HepG2 (cell line): Measurements from ENCODE around the gene ODR4. TPM values are rescaled to one million over a fixed set of nuclear protein-coding genes. Genes with fewer than 3 reads are reported as not detected.

Experiments
- ATAC-seq: fragments of 200-7000 bp; cut with Tn5 transposase; 3 replicates; pipeline ENCODE4 v1.9.1; 2020; ENCODE audit warnings: mild to moderate bottlenecking, moderate library complexity
- BruUV-seq: library from RNA; stranded (reverse); fragments of 400-500 nt; replicated peaks from 2 replicates; lab custom pipeline; 2021; lab: Mats Ljungman, UMichigan
- CTCF ChIA-PET: fragments of 300-600 bp; formaldehyde crosslinking; extraction: SDS; loops from one replicate; lab custom pipeline; 2021; ENCODE audit warnings: low total read pairs, inconsistent platforms, low intra/inter-chr PET ratio; lab: Yijun Ruan, JAX
- POLR2A ChIA-PET: fragments of 350-600 bp; sonication (Branson Sonifier 250); formaldehyde crosslinking; loops from one replicate; lab custom pipeline; 2020; ENCODE audit warnings: antibody characterized with exemption, inconsistent platforms; lab: Yijun Ruan, JAX
- DNase-seq: peaks from one replicate; pipeline ENCODE4 v3.0.0-alpha.2; 2015; ENCODE audit warnings: low spot score
- FAIRE-seq: peaks from 3 replicates; lab custom pipeline; 2011; peaks lifted over from hg19 to GRCh38; lab: Jason Lieb, UNC
- H2AFZ ChIP-seq: one replicate; pipeline ENCODE4 v1.6.1; 2011; ENCODE audit warnings: low read length, inconsistent platforms
- H3K27ac ChIP-seq: fragments of 300-600 bp; 3 replicates; pipeline ENCODE4 v1.8.0; 2011; ENCODE audit warnings: mixed run types, mild to moderate bottlenecking, mixed read lengths, low read length, inconsistent platforms; ENCODE audit not compliant: insufficient read depth; ENCODE audit errors: extremely low read length
- H3K27me3 ChIP-seq, 2 experiments: fragments of 200-600 bp in 1 of 2; 2 replicates in 1 of 2; 3 replicates in 1 of 2; pipeline versions ENCODE4 v1.6.0 to v1.8.0; 2011; ENCODE audit warnings: low read length in 2 of 2, mild to moderate bottlenecking in 2 of 2, moderate library complexity in 2 of 2, inconsistent platforms in 1 of 2; ENCODE audit not compliant: insufficient read depth in 2 of 2, control insufficient read depth in 1 of 2
- H3K36me3 ChIP-seq, 2 experiments: fragments of 200-600 bp in 1 of 2; replicated peaks in 1 of 2; 2 replicates in 1 of 2; 3 replicates in 1 of 2; pipeline versions ENCODE4 v1.5.1 to v1.8.0; 2011; ENCODE audit warnings: low read length in 2 of 2, inconsistent platforms in 1 of 2; ENCODE audit not compliant: insufficient read depth in 2 of 2, control insufficient read depth in 1 of 2
- H3K4me1 ChIP-seq: 2 replicates; pipeline ENCODE4 v1.5.1; 2012; ENCODE audit warnings: low read length, inconsistent platforms; ENCODE audit not compliant: insufficient read depth
- H3K4me2 ChIP-seq: 2 replicates; pipeline ENCODE4 v1.6.0; 2011; ENCODE audit warnings: low read depth, low read length, inconsistent platforms
- H3K4me3 ChIP-seq, 3 experiments: fragments of 200-600 bp in 1 of 3; sonication (generic), shearing (Covaris generic) in 1 of 3; replicated peaks in 1 of 3; 2 replicates each; pipeline ENCODE4 v1.5.1; 2011 to 2016; ENCODE audit warnings: low read length in 3 of 3, inconsistent platforms in 2 of 3, low read depth in 2 of 3, mild to moderate bottlenecking in 2 of 3, control low read depth in 1 of 3, mixed read lengths in 1 of 3; ENCODE audit not compliant: insufficient read depth in 1 of 3
- H3K79me2 ChIP-seq: one replicate; pipeline ENCODE4 v1.6.1; 2011; ENCODE audit warnings: low read length, inconsistent platforms; ENCODE audit not compliant: insufficient read depth
- H3K9ac ChIP-seq: 2 replicates; pipeline ENCODE4 v1.6.0; 2011; ENCODE audit warnings: mild to moderate bottlenecking, low read depth, low read length, inconsistent platforms; ENCODE audit not compliant: insufficient read depth
- H3K9me3 ChIP-seq: 2 replicates; pipeline ENCODE4 v1.5.1; 2012; ENCODE audit warnings: mild to moderate bottlenecking, low read length
- H4K20me1 ChIP-seq: 2 replicates; pipeline ENCODE4 v1.6.0; 2011; ENCODE audit warnings: inconsistent platforms, mild to moderate bottlenecking, low read length, moderate library complexity; ENCODE audit not compliant: insufficient read depth
- CCDC6 ChIP-seq: sonication (generic); formaldehyde crosslinking; IDR thresholded peaks from 2 replicates; pipeline ENCODE4 v1.8.1; 2022; ENCODE audit warnings: mild to moderate bottlenecking, missing genetic modification reagents, moderate library complexity
- EZH2 ChIP-seq: conservative IDR thresholded peaks from 2 replicates; pipeline ENCODE4 v1.6.1; 2012; ENCODE audit warnings: mild to moderate bottlenecking, low read depth, low read length, moderate library complexity
- HDAC2 ChIP-seq: sonication (generic); formaldehyde crosslinking; IDR thresholded peaks from 2 replicates; pipeline ENCODE4 v1.4.0; 2020; ENCODE audit warnings: missing genetic modification reagents
- KAT2B ChIP-seq: fragments of 150-350 bp; IDR thresholded peaks from 2 replicates; pipeline ENCODE4 v1.6.1; 2014; ENCODE audit warnings: low read depth, low read length, borderline replicate concordance
- KDM5A ChIP-seq: fragments of 200-600 bp; sonication (generic); IDR thresholded peaks from 2 replicates; pipeline ENCODE4 v1.7.0; 2018; ENCODE audit warnings: antibody characterized with exemption, mild to moderate bottlenecking, low read length, borderline replicate concordance
- RFX5 ChIP-seq: IDR thresholded peaks from 2 replicates; pipeline ENCODE4 v1.6.1; 2011; ENCODE audit warnings: low read depth, low read length, improper control_type of control experiment
- SATB2 ChIP-seq: sonication (generic); formaldehyde crosslinking; IDR thresholded peaks from 2 replicates; pipeline ENCODE4 v1.5.0; 2020; ENCODE audit warnings: missing genetic modification reagents
- YY1 ChIP-seq: IDR thresholded peaks from 2 replicates; pipeline ENCODE4 v1.6.1; 2011; ENCODE audit warnings: low read length, low read depth, moderate library complexity, mild to moderate bottlenecking; ENCODE audit not compliant: insufficient read depth, insufficient replicate concordance
- ZNF720 ChIP-seq: sonication (generic); formaldehyde crosslinking; IDR thresholded peaks from 2 replicates; pipeline ENCODE4 v1.4.0; 2020; ENCODE audit warnings: missing genetic modification reagents
- WGBS: methylation state at CpG from one replicate; pipeline ENCODE4 v1.1.6; 2017; ENCODE audit warnings: low lambda C conversion rate; 5-methylcytosine and 5-hydroxymethylcytosine counted together
- in situ Hi-C: cut with HindIII; loops from 2 replicates; pipeline ENCODE4 v1.10.0; 2017; ENCODE audit warnings: low pct_unique_long_range_greater_than_20kb; ENCODE audit not compliant: extremely low pct_ligation_motif_present
- intact Hi-C: fragments of 100-400 bp; cut with micrococcal nuclease; formaldehyde crosslinking; loops from one replicate; pipeline ENCODE4 v1.10.0; 2022; ENCODE audit not compliant: unreplicated experiment
- polyA plus RNA-seq, 8 experiments: library from polyadenylated mRNA; depleted of rRNA in 3 of 8; stranded (reverse) in 7 of 8; unstranded in 1 of 8; fragments of >200 nt; fragmentation: Illumina TruSeq in 4 of 8; extraction: Trizol in 4 of 8; gene quantifications; 2 replicates each; pipeline versions ENCODE4 v1.2.1 to v1.2.3, GENCODE V29; 2011 to 2016; ENCODE audit warnings: low read depth in 4 of 8, missing spikeins in 1 of 8, mixed read lengths in 1 of 8; ENCODE audit not compliant: insufficient read depth in 1 of 8
- total RNA-seq, 5 experiments: library from RNA; depleted of rRNA; stranded (reverse); fragments of >200 nt; fragmentation: Illumina TruSeq; extraction: Trizol; gene quantifications; 2 replicates each; pipeline ENCODE4 v1.2.3, GENCODE V29; 2016; ENCODE audit warnings: low read depth in 1 of 5
- TF ChIP-seq, protein P1 (sequence below): sonication (generic); formaldehyde crosslinking; conservative IDR thresholded peaks from 2 replicates; pipeline ENCODE4 v1.5.0; 2020; ENCODE audit warnings: missing genetic modification reagents
- TF ChIP-seq, protein P2 (sequence below): sonication (generic); formaldehyde crosslinking; IDR thresholded peaks from 2 replicates; pipeline ENCODE4 v1.8.0; 2022; ENCODE audit warnings: missing genetic modification reagents, mild to moderate bottlenecking, moderate library complexity, borderline replicate concordance
- TF ChIP-seq, protein P3 (sequence below), 2 experiments: sonication (generic) in 1 of 2; formaldehyde crosslinking in 1 of 2; IDR thresholded peaks; 2 replicates each; pipeline versions ENCODE4 v1.6.1 to v1.9.0; 2014 to 2022; ENCODE audit warnings: antibody characterized with exemption in 1 of 2, borderline replicate concordance in 1 of 2, inconsistent platforms in 1 of 2, low read depth in 1 of 2, missing genetic modification reagents in 1 of 2

The ODR4 gene
- total and polyA plus RNA-seq, 2 of the 13 experiments (the other 11 are each of a cell fraction or from before 2014, with no cell fraction given) = 16.3 to 22.0 TPM

DNA sequence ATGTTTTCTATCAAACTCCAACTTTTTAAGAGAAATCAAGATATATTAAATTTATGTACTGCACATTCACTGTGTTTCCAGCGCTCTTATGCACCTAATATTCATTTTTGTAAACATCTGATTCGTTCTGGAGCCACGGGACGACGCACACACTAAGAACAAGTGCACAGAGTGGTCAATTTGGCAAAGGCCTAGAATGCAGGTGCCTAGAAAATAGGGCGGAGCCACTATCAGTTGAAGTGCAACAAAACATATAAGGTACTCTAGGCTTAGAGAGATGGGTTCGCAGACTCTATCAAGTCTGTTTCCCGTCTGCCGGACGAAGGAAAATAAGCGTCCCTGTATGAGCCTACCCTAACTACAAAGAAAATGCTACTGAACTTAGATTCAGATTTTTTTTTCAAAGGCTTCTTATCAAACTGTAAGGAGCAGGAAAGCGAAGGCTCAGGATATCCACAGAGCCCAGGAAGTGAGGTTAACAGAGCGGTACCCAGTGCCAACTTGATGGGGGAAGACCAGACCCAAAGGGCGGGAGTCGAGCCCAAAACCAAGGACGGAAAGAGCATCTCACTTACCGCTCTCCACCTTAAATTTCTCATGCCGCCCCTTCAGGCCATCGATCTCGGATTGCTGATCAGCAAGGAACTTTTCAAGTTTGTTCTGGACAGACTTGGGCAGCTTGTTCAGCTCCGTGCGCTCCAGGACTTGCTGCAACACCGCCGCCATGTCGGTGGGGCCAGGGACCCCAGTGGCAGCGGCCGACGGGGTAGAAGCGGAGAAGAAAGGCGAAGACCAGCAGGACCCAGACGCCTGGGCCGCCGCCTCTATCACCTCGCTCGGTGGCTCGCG is 1.1 kb upstream of the ODR4 start:
- H3K27me3 ChIP-seq = no peaks in the 10 kb centered on the region; a peak in 1 of 5 replicates
- CTCF ChIA-PET = no interaction called here
- ATAC-seq = peak; percentile 50
- intact Hi-C loops = loop anchor here (2.0 to 10.0 kb wide), 3 partner anchors 42 to 1330 kb away; partner anchors contain the start of genes RNF2, SWT1 and TRMT1L
- peak overlapping the region; percentile 99 for H3K27ac ChIP-seq
- H4K20me1 ChIP-seq = peaks cover 18% of the 10 kb centered on the region
- H3K79me2 ChIP-seq = peaks cover 67% of the 10 kb centered on the region
- H3K4me3 ChIP-seq = peak overlapping the region; percentile 80 to 81 (median 80)
- H3K36me3 ChIP-seq = peaks cover 0 to 25% of the 10 kb centered on the region in 2 experiments
- POLR2A ChIA-PET = interaction anchor here (0.8 to 1.6 kb wide), 8 partner anchors 10 to 1217 kb away, joined by 3 to 6 read pairs (median 4); partner anchors contain the start of genes IVNS1ABP, SWT1 and TRMT1L
- no peak overlapping the region for H2AFZ ChIP-seq
- WGBS = under 1% methylated on average over 19 of the region's 37 CpGs
- H3K4me2 ChIP-seq = peak overlapping the region; percentile 78
- in situ Hi-C loops = no loop called here
- H3K4me1 ChIP-seq = peaks cover 47% of the 10 kb centered on the region
- no peaks in the 10 kb centered on the region for H3K9me3 ChIP-seq
- peak; percentile 60 for FAIRE-seq
- BruUV-seq = TSS peak; percentile 56
- H3K9ac ChIP-seq = peak overlapping the region; percentile 97
- DNase-seq = peak; percentile 54
- TF ChIP-seq, protein P1, sequence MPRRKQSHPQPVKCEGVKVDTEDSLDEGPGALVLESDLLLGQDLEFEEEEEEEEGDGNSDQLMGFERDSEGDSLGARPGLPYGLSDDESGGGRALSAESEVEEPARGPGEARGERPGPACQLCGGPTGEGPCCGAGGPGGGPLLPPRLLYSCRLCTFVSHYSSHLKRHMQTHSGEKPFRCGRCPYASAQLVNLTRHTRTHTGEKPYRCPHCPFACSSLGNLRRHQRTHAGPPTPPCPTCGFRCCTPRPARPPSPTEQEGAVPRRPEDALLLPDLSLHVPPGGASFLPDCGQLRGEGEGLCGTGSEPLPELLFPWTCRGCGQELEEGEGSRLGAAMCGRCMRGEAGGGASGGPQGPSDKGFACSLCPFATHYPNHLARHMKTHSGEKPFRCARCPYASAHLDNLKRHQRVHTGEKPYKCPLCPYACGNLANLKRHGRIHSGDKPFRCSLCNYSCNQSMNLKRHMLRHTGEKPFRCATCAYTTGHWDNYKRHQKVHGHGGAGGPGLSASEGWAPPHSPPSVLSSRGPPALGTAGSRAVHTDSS (CRISPR knock-in tag) = no peak
- no peak for TF ChIP-seq ZNF720 (CRISPR knock-in tag)
- TF ChIP-seq KDM5A = peak; percentile 59; the same call in 1 of the 2 replicates
- no peak; the same call in 1 of the 2 replicates for TF ChIP-seq HDAC2 (CRISPR knock-in tag)
- TF ChIP-seq CCDC6 (CRISPR knock-in tag) = no peak
- TF ChIP-seq EZH2 = no peak
- no peak for TF ChIP-seq KAT2B
- no peak for TF ChIP-seq SATB2 (CRISPR knock-in tag)
- TF ChIP-seq RFX5 = no peak
- TF ChIP-seq, protein P2, sequence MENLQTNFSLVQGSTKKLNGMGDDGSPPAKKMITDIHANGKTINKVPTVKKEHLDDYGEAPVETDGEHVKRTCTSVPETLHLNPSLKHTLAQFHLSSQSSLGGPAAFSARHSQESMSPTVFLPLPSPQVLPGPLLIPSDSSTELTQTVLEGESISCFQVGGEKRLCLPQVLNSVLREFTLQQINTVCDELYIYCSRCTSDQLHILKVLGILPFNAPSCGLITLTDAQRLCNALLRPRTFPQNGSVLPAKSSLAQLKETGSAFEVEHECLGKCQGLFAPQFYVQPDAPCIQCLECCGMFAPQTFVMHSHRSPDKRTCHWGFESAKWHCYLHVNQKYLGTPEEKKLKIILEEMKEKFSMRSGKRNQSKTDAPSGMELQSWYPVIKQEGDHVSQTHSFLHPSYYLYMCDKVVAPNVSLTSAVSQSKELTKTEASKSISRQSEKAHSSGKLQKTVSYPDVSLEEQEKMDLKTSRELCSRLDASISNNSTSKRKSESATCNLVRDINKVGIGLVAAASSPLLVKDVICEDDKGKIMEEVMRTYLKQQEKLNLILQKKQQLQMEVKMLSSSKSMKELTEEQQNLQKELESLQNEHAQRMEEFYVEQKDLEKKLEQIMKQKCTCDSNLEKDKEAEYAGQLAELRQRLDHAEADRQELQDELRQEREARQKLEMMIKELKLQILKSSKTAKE (CRISPR knock-in tag) = no peak
- TF ChIP-seq YY1 = peak; percentile 74
- TF ChIP-seq, protein P3, sequence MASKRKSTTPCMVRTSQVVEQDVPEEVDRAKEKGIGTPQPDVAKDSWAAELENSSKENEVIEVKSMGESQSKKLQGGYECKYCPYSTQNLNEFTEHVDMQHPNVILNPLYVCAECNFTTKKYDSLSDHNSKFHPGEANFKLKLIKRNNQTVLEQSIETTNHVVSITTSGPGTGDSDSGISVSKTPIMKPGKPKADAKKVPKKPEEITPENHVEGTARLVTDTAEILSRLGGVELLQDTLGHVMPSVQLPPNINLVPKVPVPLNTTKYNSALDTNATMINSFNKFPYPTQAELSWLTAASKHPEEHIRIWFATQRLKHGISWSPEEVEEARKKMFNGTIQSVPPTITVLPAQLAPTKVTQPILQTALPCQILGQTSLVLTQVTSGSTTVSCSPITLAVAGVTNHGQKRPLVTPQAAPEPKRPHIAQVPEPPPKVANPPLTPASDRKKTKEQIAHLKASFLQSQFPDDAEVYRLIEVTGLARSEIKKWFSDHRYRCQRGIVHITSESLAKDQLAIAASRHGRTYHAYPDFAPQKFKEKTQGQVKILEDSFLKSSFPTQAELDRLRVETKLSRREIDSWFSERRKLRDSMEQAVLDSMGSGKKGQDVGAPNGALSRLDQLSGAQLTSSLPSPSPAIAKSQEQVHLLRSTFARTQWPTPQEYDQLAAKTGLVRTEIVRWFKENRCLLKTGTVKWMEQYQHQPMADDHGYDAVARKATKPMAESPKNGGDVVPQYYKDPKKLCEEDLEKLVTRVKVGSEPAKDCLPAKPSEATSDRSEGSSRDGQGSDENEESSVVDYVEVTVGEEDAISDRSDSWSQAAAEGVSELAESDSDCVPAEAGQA (IDR thresholded peaks at IDR 0.05; ENCODE audit: low read depth) = no peak
- TF ChIP-seq, protein P3 (CRISPR knock-in tag; IDR thresholded peaks at IDR 0.05; ENCODE audit: borderline replicate concordance) = no peak; the same call in 1 of the 2 replicates
